Fibroblast of lung (primary cell): ENCODE results near the gene PPARGC1A. TPM values are rescaled to one million over a fixed set of nuclear protein-coding genes. Genes with fewer than 3 reads are reported as not detected.

Source experiments
- DNase-seq, 2 donors: peaks; one replicate each; pipeline versions ENCODE4 v3.0.0 to v3.0.0-alpha.2; 2010; ENCODE audit warnings: low read depth in 2 of 2
- H2AFZ ChIP-seq: 2 replicates; pipeline ENCODE4 v1.5.1; 2012; ENCODE audit warnings: low read length, control low read depth, inconsistent platforms
- H3K27ac ChIP-seq: 2 replicates; pipeline ENCODE4 v1.5.1; 2011; ENCODE audit warnings: low read length, control low read depth; ENCODE audit not compliant: insufficient read depth
- H3K27me3 ChIP-seq: 2 replicates; pipeline ENCODE4 v1.5.1; 2011; ENCODE audit warnings: mild to moderate bottlenecking, low read length; ENCODE audit not compliant: control insufficient read depth, insufficient read depth
- H3K36me3 ChIP-seq: 2 replicates; pipeline ENCODE4 v1.5.1; 2011; ENCODE audit warnings: low read length; ENCODE audit not compliant: control insufficient read depth, insufficient read depth
- H3K4me1 ChIP-seq: 2 replicates; pipeline ENCODE4 v1.5.1; 2011; ENCODE audit warnings: low read length; ENCODE audit not compliant: control insufficient read depth, insufficient read depth; ENCODE audit errors: extremely low read depth
- H3K4me2 ChIP-seq: 2 replicates; pipeline ENCODE4 v1.5.1; 2011; ENCODE audit warnings: low read length, control low read depth; ENCODE audit not compliant: insufficient read depth; ENCODE audit errors: extremely low read depth
- H3K4me3 ChIP-seq, 4 experiments: fragments of 200-600 bp in 1 of 4; sonication (generic) in 1 of 4; replicated peaks in 1 of 4; 2 replicates each; pipeline ENCODE4 v1.5.1; 2011 to 2016; ENCODE audit warnings: low read length in 4 of 4, low read depth in 3 of 4, mild to moderate bottlenecking in 3 of 4, control low read depth in 2 of 4, inconsistent platforms in 1 of 4, mixed read lengths in 1 of 4; ENCODE audit not compliant: insufficient read depth in 1 of 4; ENCODE audit errors: control extremely low read depth in 1 of 4
- H3K79me2 ChIP-seq: 2 replicates; pipeline ENCODE4 v1.5.1; 2012; ENCODE audit warnings: mild to moderate bottlenecking, low read length, inconsistent platforms; ENCODE audit not compliant: control insufficient read depth, insufficient read depth
- H3K9ac ChIP-seq: 2 replicates; pipeline ENCODE4 v1.5.1; 2011; ENCODE audit warnings: mild to moderate bottlenecking, low read length, control low read depth; ENCODE audit not compliant: insufficient read depth
- H3K9me3 ChIP-seq: 2 replicates; pipeline ENCODE4 v1.5.1; 2012; ENCODE audit warnings: low read depth, low read length; ENCODE audit not compliant: control insufficient read depth, insufficient read depth
- H4K20me1 ChIP-seq: 2 replicates; pipeline ENCODE4 v1.5.1; 2011; ENCODE audit warnings: low read length; ENCODE audit not compliant: control insufficient read depth, insufficient read depth; ENCODE audit errors: extremely low read depth
- CTCF ChIP-seq, 2 donors: IDR thresholded peaks in 1 of 2; conservative IDR thresholded peaks in 1 of 2; 1 replicate in 1 of 2; 2 replicates in 1 of 2; pipeline ENCODE4 v1.5.1; 2011 to 2012; ENCODE audit warnings: low read length in 2 of 2, control low read depth in 1 of 2, inconsistent platforms in 1 of 2, low read depth in 1 of 2, mild to moderate bottlenecking in 1 of 2
- EZH2 ChIP-seq: IDR thresholded peaks from 2 replicates; pipeline ENCODE4 v1.5.1; 2012; ENCODE audit warnings: low read length, control low read depth, mild to moderate bottlenecking; ENCODE audit errors: missing control alignments
- polyA plus RNA-seq, 2 donors: library from polyadenylated mRNA; depleted of rRNA in 1 of 2; stranded (reverse) in 1 of 2; unstranded in 1 of 2; fragments of >200 nt; gene quantifications; 2 replicates each; pipeline ENCODE4 v1.2.1, GENCODE V29; 2011 to 2012; ENCODE audit warnings: missing spikeins in 1 of 2
- total RNA-seq: library from RNA; depleted of rRNA; stranded (reverse); fragments of >200 nt; gene quantifications from 2 replicates; pipeline ENCODE4 v1.2.1, GENCODE V29; 2014

Gene PPARGC1A
- total and polyA plus RNA-seq, 2 donors (not counting 1 experiment from before 2014, with no cell fraction given), result 1.3 to 6.9 TPM

DNA sequence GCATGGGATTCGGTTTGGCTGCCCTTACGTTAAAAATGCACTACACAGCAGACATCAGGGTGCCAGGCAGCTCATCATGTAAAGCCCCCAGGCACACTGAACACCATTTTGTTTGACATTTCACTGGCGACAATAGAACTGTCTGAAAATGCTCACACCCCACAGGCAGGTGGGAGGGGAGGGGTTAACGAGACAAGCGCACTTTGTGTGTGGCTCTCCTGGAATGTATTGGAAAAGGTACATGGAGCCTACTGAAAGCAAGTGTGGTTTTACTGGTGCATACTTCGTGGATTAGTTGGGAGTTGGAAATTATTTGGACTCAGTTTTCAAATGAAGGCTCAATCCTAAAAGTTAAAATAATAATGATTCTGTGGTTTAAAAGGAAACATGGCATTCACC, 31.6 kb upstream of the PPARGC1A start:
- no peak overlapping the region for H3K27ac ChIP-seq
- TF ChIP-seq CTCF (conservative IDR thresholded peaks at IDR 0.05 in 1 of 2, IDR thresholded peaks at IDR 0.05 in 1 of 2; ENCODE audit: low read depth in 1 of 2, low read length in 2 of 2) (no peak), EZH2 (no peak)
- no peak overlapping the region for H3K4me2 ChIP-seq
- H4K20me1 ChIP-seq, result no peaks in the 10 kb centered on the region
- peak in 1 of 2 donors; percentile 84 for DNase-seq
- H3K9me3 ChIP-seq, result no peaks in the 10 kb centered on the region
- H3K4me1 ChIP-seq, result no peaks in the 10 kb centered on the region
- no peak overlapping the region for H3K9ac ChIP-seq
- no peak overlapping the region for H3K4me3 ChIP-seq
- H3K79me2 ChIP-seq, result no peaks in the 10 kb centered on the region
- no peak overlapping the region for H2AFZ ChIP-seq
- no peaks in the 10 kb centered on the region for H3K27me3 ChIP-seq
- H3K36me3 ChIP-seq, result no peaks in the 10 kb centered on the region

DNA sequence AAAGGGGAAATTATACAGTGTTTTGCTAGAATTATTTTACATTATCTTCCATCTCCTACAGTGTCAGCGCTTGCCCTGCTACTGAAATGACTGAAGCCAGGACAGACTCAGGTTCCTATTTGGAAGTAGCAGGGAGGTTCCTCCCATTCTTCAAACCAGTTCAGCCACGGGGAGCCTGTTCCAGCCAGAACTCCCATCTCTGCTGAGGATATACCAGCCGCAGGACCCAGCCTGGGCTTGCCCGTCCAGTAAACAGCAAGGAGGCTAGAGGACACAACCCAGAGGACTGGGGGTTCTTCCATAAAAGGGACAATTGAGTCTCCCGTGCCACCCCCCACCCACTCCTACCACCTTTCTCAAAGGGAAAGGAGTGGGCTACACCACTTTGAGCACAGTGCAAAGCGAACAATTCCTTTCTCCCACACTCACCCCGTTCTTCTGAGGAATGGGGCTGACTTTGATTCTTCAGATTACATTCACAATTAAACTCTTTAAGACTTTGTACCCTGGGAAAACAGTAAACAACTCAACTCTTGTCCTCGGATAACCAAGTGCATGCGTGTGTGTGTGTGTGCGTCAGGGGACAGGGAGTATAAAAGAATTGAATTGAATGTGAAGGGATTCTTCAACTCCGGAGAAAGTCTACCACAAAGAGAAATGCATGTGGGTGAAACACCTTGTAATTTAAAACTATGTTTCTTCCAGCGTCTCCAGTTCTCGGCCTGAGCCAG, 31.0 kb upstream of the PPARGC1A start:
- H2AFZ ChIP-seq, result no peak overlapping the region
- H3K27ac ChIP-seq, result no peak overlapping the region
- H3K79me2 ChIP-seq, result no peaks in the 10 kb centered on the region
- no peaks in the 10 kb centered on the region for H3K27me3 ChIP-seq
- H3K36me3 ChIP-seq, result no peaks in the 10 kb centered on the region
- no peaks in the 10 kb centered on the region for H3K9me3 ChIP-seq
- TF ChIP-seq CTCF (conservative IDR thresholded peaks at IDR 0.05 in 1 of 2, IDR thresholded peaks at IDR 0.05 in 1 of 2; ENCODE audit: low read depth in 1 of 2, low read length in 2 of 2) (no peak), EZH2 (no peak)
- no peak for DNase-seq
- H3K4me2 ChIP-seq, result no peak overlapping the region
- no peak overlapping the region for H3K4me3 ChIP-seq
- no peaks in the 10 kb centered on the region for H3K4me1 ChIP-seq
- no peaks in the 10 kb centered on the region for H4K20me1 ChIP-seq
- H3K9ac ChIP-seq, result no peak overlapping the region

- Histone ChIP-seq H3K36me3 (no peaks in the 10 kb centered on the region), H3K27me3 (no peaks in the 10 kb centered on the region), H3K9me3 (no peaks in the 10 kb centered on the region), H3K79me2 (no peaks in the 10 kb centered on the region), H3K4me1 (no peaks in the 10 kb centered on the region), H3K4me2 (no peak overlapping the region), H3K4me3 (no peak overlapping the region), H4K20me1 (no peaks in the 10 kb centered on the region), H3K27ac (no peak overlapping the region), H3K9ac (no peak overlapping the region), H2AFZ (no peak overlapping the region)
- TF ChIP-seq EZH2 (no peak), CTCF (conservative IDR thresholded peaks at IDR 0.05 in 1 of 2, IDR thresholded peaks at IDR 0.05 in 1 of 2; ENCODE audit: low read depth in 1 of 2, low read length in 2 of 2) (no peak)
- peak; percentile 6 to 72 for DNase-seq
Observed at GRCh38 chr4:23920296-23920695, 30.4 kb upstream of the PPARGC1A start.
